NCI-H187 treated with DMSO at 0.1 percent for 48 hours (cell line): ENCODE results near the gene RNF40.
"Not testable (repeated sequence)": the region's sequence is repeated elsewhere in the genome, so short reads cannot be mapped to it uniquely, and the experiment has no call there.

Source experiments
- DNase-seq: peaks from one replicate; lab custom pipeline; 2025; lab: John Stamatoyannopoulos, UW

RNF40 gene

GRCh38 chr16:30782486-30783279 lies 20.6 kb downstream of the RNF40 start:
- no peak for DNase-seq

GRCh38 chr16:30783280-30784109 lies 21.4 kb downstream of the RNF40 start:
- DNase-seq, result no peak

DNA sequence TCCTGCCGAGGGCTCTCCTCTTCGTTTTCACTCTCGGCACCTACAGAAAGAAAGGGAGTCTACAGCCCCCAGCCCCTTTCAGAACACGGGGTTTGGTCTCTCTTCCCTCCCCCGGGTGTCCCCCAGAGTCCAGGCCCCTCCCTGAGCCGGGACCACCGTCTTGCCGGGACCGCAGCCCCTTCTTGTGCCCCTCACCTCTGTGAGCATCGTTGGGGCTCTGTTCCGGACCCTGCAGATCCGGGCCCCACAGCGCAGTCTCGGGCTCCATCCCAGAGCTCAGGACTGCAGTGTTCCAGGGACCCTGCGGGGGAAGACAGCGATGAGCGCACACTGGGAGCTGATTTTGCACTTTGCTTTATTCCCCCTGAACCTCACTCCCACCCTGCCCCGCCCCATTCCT lies 22.1 kb downstream of the RNF40 start:
- no peak for DNase-seq

DNA sequence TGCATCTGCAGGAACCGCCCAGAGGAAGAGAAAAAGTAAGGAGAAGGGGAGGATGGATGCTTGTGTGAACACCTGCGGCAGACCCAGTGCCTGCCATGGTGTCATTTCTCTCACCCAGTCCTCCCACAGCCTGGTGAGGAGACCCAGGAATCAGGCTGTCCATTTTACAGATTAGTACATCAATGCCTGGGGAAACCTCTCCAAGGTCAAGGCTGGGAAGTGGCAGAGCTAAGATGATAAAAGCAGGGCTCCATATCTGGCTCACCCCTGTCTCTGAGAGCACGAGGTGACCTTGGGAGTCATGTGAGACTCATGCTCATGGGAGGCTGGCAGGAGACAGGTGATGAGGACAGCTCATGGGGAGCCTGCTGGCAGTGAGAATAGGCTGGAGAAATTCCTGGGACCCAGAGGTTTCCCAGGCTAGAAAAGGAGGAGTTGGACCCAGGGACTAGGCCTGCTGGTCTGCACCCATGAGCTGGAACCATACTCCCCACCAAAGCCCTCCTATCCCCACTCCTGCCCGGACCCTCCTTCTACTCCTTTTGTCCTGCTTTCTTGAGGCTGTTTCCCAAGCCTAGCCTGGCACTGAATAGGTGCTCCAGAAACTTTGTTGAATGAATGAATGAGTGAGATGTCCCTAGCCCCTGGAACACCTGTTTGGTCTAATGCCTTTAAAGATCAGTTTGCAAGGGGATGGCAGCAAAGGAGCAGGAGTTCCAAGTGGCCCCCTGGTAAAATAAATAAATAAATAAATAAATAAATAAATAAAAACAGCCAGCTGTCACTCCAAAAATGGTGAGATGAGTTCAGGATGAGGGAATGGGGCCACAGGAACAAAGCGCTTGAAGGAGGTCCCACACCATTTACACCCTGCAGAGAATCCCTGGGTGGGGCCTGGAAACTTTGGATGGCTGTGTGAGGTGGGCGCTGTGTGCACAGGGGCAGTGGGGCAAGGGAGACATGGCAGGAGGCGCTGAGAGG lies 23.3 kb downstream of the RNF40 start:
- DNase-seq, result no peak

GRCh38 chr16:30786115-30786935 lies 24.2 kb downstream of the RNF40 start:
- DNase-seq, result no peak

- no peak for DNase-seq
Measured at GRCh38 chr16:30786936-30787612, 25.0 kb downstream of the RNF40 start, which contains the start of gene ZNF629. Gene ZNF629 (minus strand): TSS chr16:30787205. CDS start chr16:30784482, 2,723 bp downstream.

DNA sequence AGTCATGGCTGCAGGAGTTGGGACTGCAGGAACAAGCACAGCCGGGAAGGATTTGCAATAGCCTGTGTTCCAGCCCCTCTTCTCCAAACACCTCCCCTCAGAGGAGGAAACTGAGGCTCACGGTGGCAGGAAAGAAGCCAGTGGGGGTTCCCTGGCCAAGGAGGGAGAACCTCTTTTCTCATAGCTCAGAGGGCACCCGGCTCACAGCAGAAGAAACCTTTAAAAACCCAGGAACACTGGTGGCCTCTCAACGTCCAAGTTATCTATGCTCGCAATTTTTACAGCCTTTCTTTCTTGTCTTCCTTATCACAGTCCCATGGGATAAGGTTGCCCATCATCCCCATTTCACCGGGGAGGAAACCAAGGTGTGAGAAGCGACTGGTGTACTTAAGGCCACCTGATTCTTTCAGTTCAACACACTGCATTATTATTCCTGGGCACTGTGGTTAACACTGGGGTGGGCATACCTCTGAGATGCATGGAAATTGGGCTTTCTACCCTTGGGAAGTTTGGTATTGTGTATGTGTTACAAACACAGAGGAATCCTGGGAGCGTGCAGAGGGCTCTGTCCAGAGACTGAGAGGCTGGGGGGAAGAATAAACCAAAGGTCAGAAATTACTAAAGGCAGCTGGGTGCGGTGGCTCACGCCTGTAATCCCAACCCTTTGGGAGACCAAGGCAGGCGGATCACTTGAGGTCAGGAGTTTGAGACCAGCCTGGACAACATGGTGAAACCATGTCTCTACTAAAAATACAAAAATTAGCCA lies 25.7 kb downstream of the RNF40 start:
- DNase-seq, result no peak

DNA sequence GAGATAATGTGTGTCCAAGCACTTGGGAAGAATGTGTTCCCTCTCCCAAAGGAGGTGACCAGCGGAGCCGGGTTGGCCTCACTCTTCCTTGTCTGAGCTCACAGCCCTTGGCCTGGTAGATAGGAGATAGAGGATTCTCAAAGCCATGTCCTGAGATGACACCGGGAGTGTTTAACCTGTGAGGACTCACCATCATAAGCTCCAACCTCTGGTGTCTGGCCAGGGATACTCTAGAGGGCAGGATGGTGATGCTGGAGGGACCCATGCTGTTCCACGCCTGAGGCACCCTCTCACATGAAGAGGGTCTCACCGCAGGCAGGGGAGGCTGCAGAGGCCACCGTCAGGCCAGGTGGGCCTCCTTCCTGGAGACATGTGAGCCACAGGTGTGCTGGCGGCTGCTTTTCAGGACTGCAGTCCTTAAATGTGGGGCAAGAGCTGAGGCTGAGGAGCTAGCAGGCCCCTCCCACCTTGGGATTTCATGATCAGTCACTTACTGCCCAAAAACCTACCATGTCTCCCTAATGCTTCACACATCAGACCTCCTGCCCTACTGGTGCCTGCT lies 31.5 kb downstream of the RNF40 start:
- no peak for DNase-seq

GRCh38 chr16:30794634-30795033 lies 32.5 kb downstream of the RNF40 start:
- no peak for DNase-seq

DNA sequence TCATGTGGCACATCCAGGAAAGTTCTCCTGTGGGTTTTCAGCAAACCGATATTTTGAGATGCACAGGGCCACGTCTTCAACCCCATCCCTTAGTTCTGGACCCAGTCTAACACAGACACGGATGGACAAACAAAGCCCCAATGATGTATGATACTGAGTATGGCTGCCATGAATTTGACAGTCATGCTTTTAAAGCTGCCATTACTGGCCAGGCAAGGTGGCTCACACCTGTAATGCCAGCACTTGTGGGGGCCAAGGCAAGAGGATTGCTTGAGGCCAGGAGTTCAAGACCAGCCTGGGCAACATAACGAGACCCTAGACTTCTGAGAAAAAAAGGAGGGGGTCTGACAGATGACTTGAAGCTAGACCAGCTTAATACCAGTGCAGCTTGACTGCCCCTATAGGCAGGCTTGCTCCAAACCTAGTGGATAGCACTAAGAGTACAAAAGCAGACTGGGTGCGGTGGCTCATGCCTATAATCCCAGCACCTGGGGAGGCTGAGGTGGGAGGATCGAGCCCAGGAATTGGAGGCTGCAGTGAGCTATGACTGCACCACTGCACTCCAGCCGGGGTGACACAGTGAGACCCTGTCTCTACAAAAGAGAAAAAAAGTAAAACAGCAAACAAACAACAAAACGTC lies 35.7 kb downstream of the RNF40 start:
- DNase-seq, result no peak

GRCh38 chr16:30802936-30803335 lies 40.8 kb downstream of the RNF40 start:
- DNase-seq, result no peak

GRCh38 chr16:30805056-30805369 lies 42.9 kb downstream of the RNF40 start:
- no peak for DNase-seq

DNA sequence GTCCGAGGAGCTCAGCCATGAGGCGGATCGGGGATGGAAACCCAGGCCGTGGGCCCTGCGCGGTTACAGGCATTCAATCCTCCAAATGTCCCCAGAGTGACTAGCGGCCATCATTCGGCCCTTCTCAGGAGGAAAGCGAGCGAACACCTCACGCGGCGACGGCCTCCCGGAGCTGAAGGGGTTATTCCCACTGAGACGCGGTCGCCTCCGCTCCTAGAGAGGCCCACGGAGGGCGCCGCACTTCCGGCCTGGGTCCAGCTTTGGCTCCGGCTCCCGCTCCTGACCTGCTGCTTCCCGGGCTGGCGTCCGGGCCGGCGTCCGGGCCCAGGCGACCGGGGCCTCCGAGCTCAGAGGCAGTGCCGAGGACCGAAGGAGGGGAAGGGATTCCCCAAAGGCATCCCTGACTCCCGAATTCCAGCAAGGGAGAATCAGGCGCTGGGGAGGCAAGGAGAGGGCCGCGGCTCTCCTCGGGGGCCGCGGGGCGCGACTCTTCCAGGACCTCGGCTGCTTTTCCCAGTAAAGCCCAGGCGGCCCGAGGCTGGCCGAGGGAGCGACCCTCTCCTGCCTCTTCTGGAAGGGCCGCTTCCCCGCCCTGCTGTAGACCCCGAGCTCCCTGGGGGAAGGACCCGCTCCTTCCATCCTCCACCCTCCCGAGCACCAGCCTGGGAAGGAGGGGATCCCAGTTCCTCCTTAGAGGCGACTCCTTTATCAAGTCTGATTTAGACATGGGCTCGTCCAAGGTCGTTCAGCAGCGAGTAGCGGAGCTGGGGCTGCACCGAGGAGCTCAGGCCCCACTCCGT lies 43.4 kb downstream of the RNF40 start:
- DNase-seq, result no peak

DNA sequence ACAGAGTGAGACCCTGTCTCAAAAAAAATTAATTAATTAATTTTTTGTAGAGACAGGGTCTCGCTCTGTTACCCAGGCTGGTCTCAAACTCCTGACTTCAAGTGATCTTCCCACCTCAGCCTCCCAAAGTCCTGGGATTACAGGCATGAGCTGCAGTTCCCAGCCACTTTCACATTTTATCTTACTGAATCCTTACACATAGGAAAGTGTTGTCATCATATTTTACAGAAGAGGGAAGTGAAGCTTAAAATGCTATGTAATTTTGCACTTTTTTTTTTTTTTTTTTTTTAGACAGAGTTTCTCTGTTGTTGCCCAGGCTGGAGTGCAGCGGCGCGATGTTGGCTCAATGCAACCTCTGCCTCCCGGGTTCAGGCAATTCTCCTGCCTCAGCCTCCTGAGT lies 46.0 kb downstream of the RNF40 start:
- DNase-seq, result no peak

- not testable (repeated sequence) for DNase-seq
Measured at GRCh38 chr16:30808890-30809426, 46.8 kb downstream of the RNF40 start.

DNA sequence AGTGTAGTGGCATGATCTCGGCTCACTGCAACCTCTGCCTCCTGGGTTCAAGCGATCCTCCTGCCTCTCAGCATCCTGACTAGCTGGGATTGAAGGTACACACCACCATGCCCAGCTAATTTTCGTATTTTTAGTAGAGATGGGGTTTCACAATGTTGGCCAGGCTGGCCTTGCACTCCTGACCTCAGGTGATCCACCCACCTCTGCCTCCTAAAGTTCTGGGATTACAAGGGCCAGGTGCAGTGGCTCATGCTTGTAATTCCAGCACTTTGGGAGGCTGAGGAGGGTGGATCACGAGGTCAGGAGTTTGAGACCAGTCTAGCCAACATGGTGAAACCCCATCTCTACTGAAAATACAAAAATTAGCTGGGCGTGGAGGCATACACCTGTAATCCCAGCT lies 47.6 kb downstream of the RNF40 start:
- DNase-seq, result not testable (repeated sequence)

DNA sequence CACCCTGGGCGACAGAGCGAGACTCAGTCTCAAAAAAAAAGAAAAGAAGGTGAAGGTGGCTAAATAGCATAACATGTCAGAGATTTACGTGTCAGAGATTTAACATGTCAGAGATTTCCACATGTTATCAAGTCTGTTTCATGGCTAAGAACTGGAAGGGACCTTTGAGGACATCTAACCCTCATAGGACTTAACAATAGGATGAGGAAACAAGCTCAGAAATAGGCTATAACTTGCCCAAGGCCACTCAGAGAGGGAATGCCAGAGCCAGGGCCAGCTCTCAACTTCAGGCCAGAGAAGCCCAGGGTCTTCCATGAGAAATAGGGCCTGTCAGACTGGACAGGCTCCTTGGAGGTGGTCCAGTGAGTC lies 51.7 kb downstream of the RNF40 start:
- no peak for DNase-seq

GRCh38 chr16:30816769-30817168 lies 54.6 kb downstream of the RNF40 start:
- DNase-seq, result no peak
